SK-N-SH (cell line): Measurements from ENCODE around the gene HS2ST1. TPM values are rescaled to one million over a fixed set of nuclear protein-coding genes. Genes with fewer than 3 reads are reported as not detected.

Experiments
- CTCF ChIA-PET: fragments of 300-600, 350-600 bp; formaldehyde crosslinking; extraction: SDS; loops from one replicate; lab custom pipeline; 2021; lab: Yijun Ruan, JAX
- POLR2A ChIA-PET: fragments of 350-600 bp; sonication (Branson Sonifier 250); formaldehyde crosslinking; extraction: SDS; loops from one replicate; lab custom pipeline; 2020; ENCODE audit warnings: antibody characterized with exemption, inconsistent platforms; lab: Yijun Ruan, JAX
- DNase-seq: peaks from one replicate; pipeline ENCODE4 v3.0.0; 2012
- H2AFZ ChIP-seq: fragments of 200-600 bp; sonication (generic); 2 replicates; pipeline ENCODE4 v1.8.1; 2016; ENCODE audit warnings: antibody characterized with exemption, mild to moderate bottlenecking, low read depth
- H3F3A ChIP-seq: fragments of 200-600 bp; sonication (generic); replicated peaks from 2 replicates; pipeline ENCODE3; 2016; ENCODE audit warnings: antibody characterized with exemption, mild to moderate bottlenecking; ENCODE audit not compliant: insufficient read depth
- H3K27ac ChIP-seq, 2 experiments: fragments of 200-500 bp in 1 of 2; fragments of 200-600 bp in 1 of 2; sonication (Bioruptor generic) in 1 of 2; sonication (generic), shearing (Covaris generic) in 1 of 2; 2 replicates each; pipeline versions ENCODE4 v1.5.1 to v1.6.1; 2014 to 2016; ENCODE audit warnings: low read depth in 2 of 2, inconsistent platforms in 1 of 2, low read length in 1 of 2, mild to moderate bottlenecking in 1 of 2, mixed read lengths in 1 of 2
- H3K27me3 ChIP-seq: fragments of 200-600 bp; sonication (generic), shearing (Covaris generic); 2 replicates; pipeline ENCODE4 v1.6.1; 2016; ENCODE audit warnings: mixed run types; ENCODE audit not compliant: insufficient read depth
- H3K36me3 ChIP-seq, 2 experiments: fragments of 200-500 bp in 1 of 2; fragments of 200-600 bp in 1 of 2; sonication (Bioruptor generic) in 1 of 2; sonication (generic) in 1 of 2; replicated peaks in 1 of 2; 2 replicates each; pipeline versions ENCODE3 to v1.5.1; 2014 to 2016; ENCODE audit warnings: low read length in 1 of 2, mild to moderate bottlenecking in 1 of 2; ENCODE audit not compliant: insufficient read depth in 2 of 2, control insufficient read depth in 1 of 2
- H3K4me1 ChIP-seq, 2 experiments: fragments of 200-500 bp in 1 of 2; fragments of 200-600 bp in 1 of 2; sonication (Bioruptor generic) in 1 of 2; sonication (generic), shearing (Covaris generic) in 1 of 2; 2 replicates each; pipeline versions ENCODE4 v1.5.1 to v1.6.1; 2014 to 2016; ENCODE audit warnings: low read depth in 1 of 2, low read length in 1 of 2, mixed run types in 1 of 2; ENCODE audit not compliant: insufficient read depth in 2 of 2, control insufficient read depth in 1 of 2
- H3K4me2 ChIP-seq: fragments of 200-600 bp; sonication (generic), shearing (Covaris generic); 2 replicates; pipeline ENCODE4 v1.6.1; 2017; ENCODE audit warnings: mixed run types
- H3K4me3 ChIP-seq, 2 experiments: fragments of 200-500 bp in 1 of 2; fragments of 200-600 bp in 1 of 2; sonication (Bioruptor generic) in 1 of 2; sonication (generic), shearing (Covaris generic) in 1 of 2; 2 replicates each; pipeline versions ENCODE4 v1.5.1 to v1.8.1; 2014 to 2016; ENCODE audit warnings: low read depth in 2 of 2, inconsistent platforms in 1 of 2, low read length in 1 of 2, mild to moderate bottlenecking in 1 of 2, mixed read lengths in 1 of 2, moderate library complexity in 1 of 2
- H3K79me2 ChIP-seq: fragments of 200-600 bp; sonication (generic); 2 replicates; pipeline ENCODE4 v1.8.1; 2017; ENCODE audit warnings: mild to moderate bottlenecking; ENCODE audit not compliant: insufficient read depth
- H3K9ac ChIP-seq: fragments of 200-600 bp; sonication (generic); 2 replicates; pipeline ENCODE4 v1.6.1; 2017; ENCODE audit warnings: mixed run types
- H3K9me2 ChIP-seq: fragments of 200-600 bp; sonication (generic); 2 replicates; pipeline ENCODE4 v1.6.1; 2017; ENCODE audit warnings: mixed run types
- H3K9me3 ChIP-seq: fragments of 200-600 bp; sonication (generic); 2 replicates; pipeline ENCODE4 v1.6.1; 2017; ENCODE audit warnings: mixed run types, mild to moderate bottlenecking, moderate library complexity
- H4K20me1 ChIP-seq: fragments of 200-600 bp; sonication (generic); 2 replicates; pipeline ENCODE4 v1.6.1; 2017; ENCODE audit warnings: mild to moderate bottlenecking, mixed run types; ENCODE audit not compliant: insufficient read depth
- CHD2 ChIP-seq: fragments of 150-350 bp; IDR thresholded peaks from 2 replicates; pipeline ENCODE4 v1.6.1; 2018; ENCODE audit warnings: low read length; ENCODE audit not compliant: partially characterized antibody
- FOSL2 ChIP-seq: IDR thresholded peaks from 2 replicates; pipeline ENCODE4 v1.4.0; 2012; ENCODE audit warnings: low read depth, mild to moderate bottlenecking, moderate library complexity, borderline replicate concordance
- FOXJ3 ChIP-seq: sonication (generic); formaldehyde crosslinking; IDR thresholded peaks from 2 replicates; pipeline ENCODE4 v1.5.1; 2020; ENCODE audit warnings: mild to moderate bottlenecking, missing genetic modification reagents
- FOXM1 ChIP-seq: IDR thresholded peaks from 2 replicates; pipeline ENCODE4 v1.4.0; 2012; ENCODE audit warnings: low read depth, mild to moderate bottlenecking
- GABPA ChIP-seq: IDR thresholded peaks from 2 replicates; pipeline ENCODE4 v1.4.0; 2012; ENCODE audit warnings: low read depth, mild to moderate bottlenecking
- GATA2 ChIP-seq: sonication (generic); formaldehyde crosslinking; IDR thresholded peaks from 2 replicates; pipeline ENCODE4 v1.5.0; 2020; ENCODE audit warnings: mild to moderate bottlenecking, missing genetic modification reagents
- JUND ChIP-seq: IDR thresholded peaks from 2 replicates; pipeline ENCODE4 v1.4.0; 2012
- POLR2AphosphoS5 ChIP-seq: IDR thresholded peaks from 2 replicates; pipeline ENCODE4 v1.6.1; 2012; ENCODE audit warnings: low read depth, low read length
- RAD21 ChIP-seq: IDR thresholded peaks from 2 replicates; pipeline ENCODE4 v1.6.1; 2012; ENCODE audit warnings: mild to moderate bottlenecking, low read length
- RCOR1 ChIP-seq: fragments of 150-350 bp; IDR thresholded peaks from 2 replicates; pipeline ENCODE4 v1.6.1; 2017; ENCODE audit warnings: antibody characterized with exemption, low read length
- RXRA ChIP-seq: IDR thresholded peaks from 2 replicates; pipeline ENCODE4 v1.4.0; 2012; ENCODE audit warnings: low read depth, mild to moderate bottlenecking, borderline replicate concordance
- SIN3A ChIP-seq: IDR thresholded peaks from 2 replicates; pipeline ENCODE4 v1.6.1; 2012; ENCODE audit warnings: low read depth, mild to moderate bottlenecking, low read length, moderate library complexity, borderline replicate concordance
- TCF12 ChIP-seq: IDR thresholded peaks from 2 replicates; pipeline ENCODE4 v1.4.0; 2012
- TEAD4 ChIP-seq: IDR thresholded peaks from 2 replicates; pipeline ENCODE4 v1.4.0; 2012; ENCODE audit warnings: mild to moderate bottlenecking, borderline replicate concordance; ENCODE audit not compliant: insufficient read depth
- YY1 ChIP-seq: IDR thresholded peaks from 2 replicates; pipeline ENCODE4 v1.4.0; 2012; ENCODE audit warnings: low read depth, mild to moderate bottlenecking
- WGBS: methylation state at CpG from one replicate; pipeline ENCODE4 v1.1.6; 2017; ENCODE audit warnings: low lambda C conversion rate; 5-methylcytosine and 5-hydroxymethylcytosine counted together
- polyA plus RNA-seq, 3 experiments: library from polyadenylated mRNA; depleted of rRNA; stranded (reverse); fragments of >200 nt; gene quantifications; 2 replicates each; pipeline ENCODE4 v1.2.3, GENCODE V29; 2012
- TF ChIP-seq, protein P1 (sequence below): fragments of 150-350 bp; IDR thresholded peaks from 2 replicates; pipeline ENCODE4 v1.6.1; 2016; ENCODE audit warnings: mild to moderate bottlenecking, low read depth, low read length
- TF ChIP-seq, protein P2 (sequence below): fragments of 200-600 bp; sonication (generic); IDR thresholded peaks from 2 replicates; pipeline ENCODE4 v1.6.1; 2017; ENCODE audit warnings: antibody characterized with exemption, mild to moderate bottlenecking, moderate library complexity
- TF ChIP-seq, protein P3 (sequence below): IDR thresholded peaks from 2 replicates; pipeline ENCODE4 v1.4.0; 2012; ENCODE audit warnings: low read depth, borderline replicate concordance
- TF ChIP-seq, protein P4 (sequence below): IDR thresholded peaks from 2 replicates; pipeline ENCODE4 v1.4.0; 2012; ENCODE audit warnings: low read depth
- TF ChIP-seq, protein P5 (sequence below): IDR thresholded peaks from 2 replicates; pipeline ENCODE4 v1.6.1; 2012; ENCODE audit warnings: mild to moderate bottlenecking, low read depth, low read length, moderate library complexity

The HS2ST1 gene
- polyA plus RNA-seq, 1 of the 3 experiments (the other 2 are of a cell fraction) = 16.6 TPM

DNA sequence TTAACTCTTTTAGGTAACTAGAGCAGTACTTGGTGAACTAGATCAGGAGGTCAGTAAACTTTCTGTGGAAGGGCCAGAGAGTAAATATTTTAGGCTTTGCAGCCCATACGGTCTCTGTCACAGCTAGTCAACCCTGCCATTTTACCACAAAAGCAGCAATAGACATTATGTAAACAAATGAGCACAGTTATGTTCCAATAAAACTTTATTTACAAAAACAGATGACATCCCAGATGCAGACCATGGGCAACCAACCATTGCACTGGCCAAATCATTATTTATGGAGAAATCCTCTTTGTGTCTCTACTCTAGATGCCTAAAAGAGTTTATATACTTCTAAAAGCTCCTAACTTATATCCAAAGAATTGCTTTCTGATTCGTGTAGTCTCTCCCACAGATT lies 192.4 kb downstream of the HS2ST1 start:
- Histone ChIP-seq H3K9ac (no peak overlapping the region), H4K20me1 (no peaks in the 10 kb centered on the region), H3F3A (peaks cover 5% of the 10 kb centered on the region), H3K4me1 (peaks cover 0 to 3% of the 10 kb centered on the region in 2 experiments; a peak in 2 of 4 replicates), H3K79me2 (no peaks in the 10 kb centered on the region), H3K9me3 (no peaks in the 10 kb centered on the region), H3K36me3 (no peaks in the 10 kb centered on the region), H3K27ac (no peak overlapping the region), H3K27me3 (no peaks in the 10 kb centered on the region), H3K9me2 (no peaks in the 10 kb centered on the region), H3K4me3 (no peak overlapping the region), H2AFZ (no peak overlapping the region), H3K4me2 (no peak overlapping the region)
- CTCF ChIA-PET = interaction anchor here (1.3 kb wide), 1 partner anchor 22 kb away, joined by 4 read pairs; no protein-coding TSS in a partner anchor
- TF ChIP-seq CHD2 (no peak), RXRA (no peak), JUND (no peak), FOSL2 (no peak), SIN3A (no peak), RCOR1 (no peak), POLR2AphosphoS5 (no peak), YY1 (no peak), GABPA (no peak), FOXM1 (no peak)
- TF ChIP-seq, protein P1, sequence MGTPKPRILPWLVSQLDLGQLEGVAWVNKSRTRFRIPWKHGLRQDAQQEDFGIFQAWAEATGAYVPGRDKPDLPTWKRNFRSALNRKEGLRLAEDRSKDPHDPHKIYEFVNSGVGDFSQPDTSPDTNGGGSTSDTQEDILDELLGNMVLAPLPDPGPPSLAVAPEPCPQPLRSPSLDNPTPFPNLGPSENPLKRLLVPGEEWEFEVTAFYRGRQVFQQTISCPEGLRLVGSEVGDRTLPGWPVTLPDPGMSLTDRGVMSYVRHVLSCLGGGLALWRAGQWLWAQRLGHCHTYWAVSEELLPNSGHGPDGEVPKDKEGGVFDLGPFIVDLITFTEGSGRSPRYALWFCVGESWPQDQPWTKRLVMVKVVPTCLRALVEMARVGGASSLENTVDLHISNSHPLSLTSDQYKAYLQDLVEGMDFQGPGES = no peak
- TF ChIP-seq, protein P2, sequence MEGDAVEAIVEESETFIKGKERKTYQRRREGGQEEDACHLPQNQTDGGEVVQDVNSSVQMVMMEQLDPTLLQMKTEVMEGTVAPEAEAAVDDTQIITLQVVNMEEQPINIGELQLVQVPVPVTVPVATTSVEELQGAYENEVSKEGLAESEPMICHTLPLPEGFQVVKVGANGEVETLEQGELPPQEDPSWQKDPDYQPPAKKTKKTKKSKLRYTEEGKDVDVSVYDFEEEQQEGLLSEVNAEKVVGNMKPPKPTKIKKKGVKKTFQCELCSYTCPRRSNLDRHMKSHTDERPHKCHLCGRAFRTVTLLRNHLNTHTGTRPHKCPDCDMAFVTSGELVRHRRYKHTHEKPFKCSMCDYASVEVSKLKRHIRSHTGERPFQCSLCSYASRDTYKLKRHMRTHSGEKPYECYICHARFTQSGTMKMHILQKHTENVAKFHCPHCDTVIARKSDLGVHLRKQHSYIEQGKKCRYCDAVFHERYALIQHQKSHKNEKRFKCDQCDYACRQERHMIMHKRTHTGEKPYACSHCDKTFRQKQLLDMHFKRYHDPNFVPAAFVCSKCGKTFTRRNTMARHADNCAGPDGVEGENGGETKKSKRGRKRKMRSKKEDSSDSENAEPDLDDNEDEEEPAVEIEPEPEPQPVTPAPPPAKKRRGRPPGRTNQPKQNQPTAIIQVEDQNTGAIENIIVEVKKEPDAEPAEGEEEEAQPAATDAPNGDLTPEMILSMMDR = no peak
- TF ChIP-seq, protein P3, sequence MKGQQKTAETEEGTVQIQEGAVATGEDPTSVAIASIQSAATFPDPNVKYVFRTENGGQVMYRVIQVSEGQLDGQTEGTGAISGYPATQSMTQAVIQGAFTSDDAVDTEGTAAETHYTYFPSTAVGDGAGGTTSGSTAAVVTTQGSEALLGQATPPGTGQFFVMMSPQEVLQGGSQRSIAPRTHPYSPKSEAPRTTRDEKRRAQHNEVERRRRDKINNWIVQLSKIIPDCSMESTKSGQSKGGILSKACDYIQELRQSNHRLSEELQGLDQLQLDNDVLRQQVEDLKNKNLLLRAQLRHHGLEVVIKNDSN = no peak
- DNase-seq = no peak
- POLR2A ChIA-PET = no interaction called here
- WGBS = 98% methylated on average over 2 of the region's 2 CpGs

DNA sequence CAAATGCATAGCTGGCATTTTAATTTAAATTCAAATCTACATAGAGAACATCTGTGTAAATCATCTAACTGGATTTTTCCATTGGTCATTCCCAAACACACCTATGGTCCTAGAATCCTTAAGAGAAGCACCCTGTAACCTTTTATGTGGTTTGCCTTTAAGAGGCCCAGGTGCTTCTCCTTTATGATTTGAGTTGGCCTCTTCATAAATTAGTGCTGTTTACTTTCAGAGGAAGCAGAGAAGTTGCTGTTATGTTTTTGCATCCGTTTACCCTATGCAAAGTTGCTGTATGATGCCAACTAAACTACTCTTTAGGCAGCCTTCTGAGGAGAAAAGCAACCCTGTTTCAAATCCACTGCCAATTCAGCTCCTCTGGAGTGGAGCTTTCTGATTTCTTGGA lies 193.8 kb downstream of the HS2ST1 start:
- no peaks in the 10 kb centered on the region for H3K36me3 ChIP-seq
- no peak for DNase-seq
- POLR2A ChIA-PET = no interaction called here
- H2AFZ ChIP-seq = no peak overlapping the region
- H3K27me3 ChIP-seq = no peaks in the 10 kb centered on the region
- CTCF ChIA-PET = interaction anchor here (0.9 to 1.3 kb wide), 3 partner anchors 12 to 26 kb away, joined by 3 to 4 read pairs (median 3); no protein-coding TSS in a partner anchor
- H3F3A ChIP-seq = peaks cover 14% of the 10 kb centered on the region
- 80% methylated on average over 1 of the region's 1 CpG for WGBS
- no peak overlapping the region for H3K4me3 ChIP-seq
- H3K9ac ChIP-seq = no peak overlapping the region
- TF ChIP-seq RAD21 (no peak), TEAD4 (no peak), FOSL2 (no peak), FOXJ3 (no peak), GATA2 (CRISPR knock-in tag) (no peak), JUND (no peak), TCF12 (no peak), GABPA (no peak)
- TF ChIP-seq, protein P4, sequence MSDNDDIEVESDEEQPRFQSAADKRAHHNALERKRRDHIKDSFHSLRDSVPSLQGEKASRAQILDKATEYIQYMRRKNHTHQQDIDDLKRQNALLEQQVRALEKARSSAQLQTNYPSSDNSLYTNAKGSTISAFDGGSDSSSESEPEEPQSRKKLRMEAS = no peak
- TF ChIP-seq, protein P5, sequence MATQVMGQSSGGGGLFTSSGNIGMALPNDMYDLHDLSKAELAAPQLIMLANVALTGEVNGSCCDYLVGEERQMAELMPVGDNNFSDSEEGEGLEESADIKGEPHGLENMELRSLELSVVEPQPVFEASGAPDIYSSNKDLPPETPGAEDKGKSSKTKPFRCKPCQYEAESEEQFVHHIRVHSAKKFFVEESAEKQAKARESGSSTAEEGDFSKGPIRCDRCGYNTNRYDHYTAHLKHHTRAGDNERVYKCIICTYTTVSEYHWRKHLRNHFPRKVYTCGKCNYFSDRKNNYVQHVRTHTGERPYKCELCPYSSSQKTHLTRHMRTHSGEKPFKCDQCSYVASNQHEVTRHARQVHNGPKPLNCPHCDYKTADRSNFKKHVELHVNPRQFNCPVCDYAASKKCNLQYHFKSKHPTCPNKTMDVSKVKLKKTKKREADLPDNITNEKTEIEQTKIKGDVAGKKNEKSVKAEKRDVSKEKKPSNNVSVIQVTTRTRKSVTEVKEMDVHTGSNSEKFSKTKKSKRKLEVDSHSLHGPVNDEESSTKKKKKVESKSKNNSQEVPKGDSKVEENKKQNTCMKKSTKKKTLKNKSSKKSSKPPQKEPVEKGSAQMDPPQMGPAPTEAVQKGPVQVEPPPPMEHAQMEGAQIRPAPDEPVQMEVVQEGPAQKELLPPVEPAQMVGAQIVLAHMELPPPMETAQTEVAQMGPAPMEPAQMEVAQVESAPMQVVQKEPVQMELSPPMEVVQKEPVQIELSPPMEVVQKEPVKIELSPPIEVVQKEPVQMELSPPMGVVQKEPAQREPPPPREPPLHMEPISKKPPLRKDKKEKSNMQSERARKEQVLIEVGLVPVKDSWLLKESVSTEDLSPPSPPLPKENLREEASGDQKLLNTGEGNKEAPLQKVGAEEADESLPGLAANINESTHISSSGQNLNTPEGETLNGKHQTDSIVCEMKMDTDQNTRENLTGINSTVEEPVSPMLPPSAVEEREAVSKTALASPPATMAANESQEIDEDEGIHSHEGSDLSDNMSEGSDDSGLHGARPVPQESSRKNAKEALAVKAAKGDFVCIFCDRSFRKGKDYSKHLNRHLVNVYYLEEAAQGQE = no peak
- no peaks in the 10 kb centered on the region for H4K20me1 ChIP-seq
- no peaks in the 10 kb centered on the region for H3K9me2 ChIP-seq
- no peak overlapping the region for H3K4me2 ChIP-seq
- no peaks in the 10 kb centered on the region for H3K79me2 ChIP-seq
- no peak overlapping the region for H3K27ac ChIP-seq
- no peaks in the 10 kb centered on the region for H3K9me3 ChIP-seq
- H3K4me1 ChIP-seq = peaks cover 0 to 11% of the 10 kb centered on the region in 2 experiments; a peak in 2 of 4 replicates
